ENCODE data around the gene PPP1R3E.

DNA sequence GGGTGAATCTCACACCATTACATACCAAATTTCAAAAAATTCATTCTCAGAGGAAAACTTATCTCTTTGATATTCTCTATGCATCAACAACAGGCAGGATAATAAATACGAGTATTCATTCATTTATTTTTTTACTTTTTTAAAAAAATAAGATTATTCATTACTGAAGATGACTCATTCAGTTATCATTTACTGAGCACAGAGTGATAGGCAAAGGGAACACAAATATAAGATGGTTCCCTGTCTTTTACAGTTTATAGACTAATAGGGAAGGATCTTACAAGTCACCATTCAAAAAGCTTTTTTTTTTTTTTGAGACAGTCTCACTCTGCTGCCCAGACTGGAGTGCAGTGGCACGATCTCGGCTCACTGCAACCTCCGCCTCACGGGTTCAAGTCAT is 13.6 kb upstream of the PPP1R3E start:
- TF ChIP-seq MYC (IDR thresholded peaks at IDR 0.05; ENCODE audit: low read depth, low read length), result no peak
- no peak for TF ChIP-seq CTCF (IDR thresholded peaks at IDR 0.05; ENCODE audit: low read depth, low read length)
- no peak for TF ChIP-seq POLR2A (IDR thresholded peaks at IDR 0.05; ENCODE audit: extremely low read depth, insufficient read length)
- TF ChIP-seq, protein P1, sequence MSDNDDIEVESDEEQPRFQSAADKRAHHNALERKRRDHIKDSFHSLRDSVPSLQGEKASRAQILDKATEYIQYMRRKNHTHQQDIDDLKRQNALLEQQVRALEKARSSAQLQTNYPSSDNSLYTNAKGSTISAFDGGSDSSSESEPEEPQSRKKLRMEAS (IDR thresholded peaks at IDR 0.05; ENCODE audit: low read depth, low read length), result no peak

Measured in NB4 (cell line).